BJ (cell line): ENCODE results near the gene RGS3. TPM values are rescaled to one million over a fixed set of nuclear protein-coding genes. Genes with fewer than 3 reads are reported as not detected.

ENCODE experiments used
- CTCF ChIA-PET: fragments of 350-600 bp; formaldehyde crosslinking; extraction: SDS; loops from one replicate; lab custom pipeline; 2021; ENCODE audit warnings: antibody characterized with exemption, inconsistent platforms; lab: Yijun Ruan, JAX
- POLR2A ChIA-PET: fragments of 300-600 bp; sonication (Branson Sonifier 250); formaldehyde crosslinking; extraction: SDS; loops from one replicate; lab custom pipeline; 2021; ENCODE audit warnings: antibody characterized with exemption; lab: Charles Lee
- DNase-seq: peaks from one replicate; pipeline ENCODE4 v3.0.0-alpha.2; 2011; ENCODE audit warnings: low read depth
- H3K27me3 ChIP-seq: 2 replicates; pipeline ENCODE4 v1.6.0; 2011; ENCODE audit warnings: low read length; ENCODE audit not compliant: control insufficient read depth, insufficient read depth
- H3K36me3 ChIP-seq: 2 replicates; pipeline ENCODE4 v1.5.1; 2011; ENCODE audit warnings: low read length; ENCODE audit not compliant: control insufficient read depth, insufficient read depth
- H3K4me3 ChIP-seq: 2 replicates; pipeline ENCODE4 v1.5.1; 2011; ENCODE audit warnings: low read depth, mild to moderate bottlenecking, control low read depth, low read length
- CTCF ChIP-seq: IDR thresholded peaks from 2 replicates; pipeline ENCODE4 v1.5.1; 2011; ENCODE audit warnings: low read depth, mild to moderate bottlenecking, control low read depth, inconsistent platforms, low read length, moderate library complexity; ENCODE audit not compliant: insufficient read depth
- polyA plus RNA-seq: library from polyadenylated mRNA; depleted of rRNA; stranded (reverse); fragments of >200 nt; gene quantifications from 2 replicates; pipeline ENCODE4 v1.2.3, GENCODE V29; 2011

Gene RGS3
- polyA plus RNA-seq, 1 experiment = 66.4 TPM

GRCh38 chr9:113465599-113466140 lies 2.1 kb downstream of the RGS3 start:
- ChIA-PET POLR2A (no interaction called here), CTCF (interaction anchor here (0.8 to 1.8 kb wide), 2 partner anchors 12 to 14 kb away, joined by 3 to 6 read pairs; no protein-coding TSS in a partner anchor)
- no peak for TF ChIP-seq CTCF
- H3K4me3 ChIP-seq = no peak overlapping the region
- DNase-seq = no peak
- H3K27me3 ChIP-seq = peaks cover 10% of the 10 kb centered on the region
- H3K36me3 ChIP-seq = no peaks in the 10 kb centered on the region

DNA sequence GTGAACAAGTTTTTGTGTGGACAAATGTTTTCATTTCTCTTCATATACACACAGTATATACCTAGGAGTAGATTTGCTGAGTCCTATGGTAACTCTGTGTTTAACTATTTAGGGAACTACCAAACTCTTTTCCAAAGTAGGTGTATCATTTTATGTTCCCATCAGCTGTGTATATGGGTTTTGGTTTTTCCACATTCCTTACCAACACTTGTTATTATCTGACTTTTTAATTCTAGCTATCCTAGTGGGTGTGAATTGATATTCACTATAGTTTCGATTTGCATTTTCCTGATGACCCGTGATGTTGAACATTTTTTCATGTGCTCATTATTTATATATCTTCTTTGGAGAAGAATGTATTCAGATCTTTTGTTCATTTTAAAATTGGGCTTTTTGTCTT lies 3.7 kb downstream of the RGS3 start:
- POLR2A ChIA-PET = no interaction called here
- Histone ChIP-seq H3K4me3 (no peak overlapping the region), H3K27me3 (peaks cover 8% of the 10 kb centered on the region), H3K36me3 (no peaks in the 10 kb centered on the region)
- no peak for TF ChIP-seq CTCF
- CTCF ChIA-PET = no interaction called here
- no peak for DNase-seq

DNA sequence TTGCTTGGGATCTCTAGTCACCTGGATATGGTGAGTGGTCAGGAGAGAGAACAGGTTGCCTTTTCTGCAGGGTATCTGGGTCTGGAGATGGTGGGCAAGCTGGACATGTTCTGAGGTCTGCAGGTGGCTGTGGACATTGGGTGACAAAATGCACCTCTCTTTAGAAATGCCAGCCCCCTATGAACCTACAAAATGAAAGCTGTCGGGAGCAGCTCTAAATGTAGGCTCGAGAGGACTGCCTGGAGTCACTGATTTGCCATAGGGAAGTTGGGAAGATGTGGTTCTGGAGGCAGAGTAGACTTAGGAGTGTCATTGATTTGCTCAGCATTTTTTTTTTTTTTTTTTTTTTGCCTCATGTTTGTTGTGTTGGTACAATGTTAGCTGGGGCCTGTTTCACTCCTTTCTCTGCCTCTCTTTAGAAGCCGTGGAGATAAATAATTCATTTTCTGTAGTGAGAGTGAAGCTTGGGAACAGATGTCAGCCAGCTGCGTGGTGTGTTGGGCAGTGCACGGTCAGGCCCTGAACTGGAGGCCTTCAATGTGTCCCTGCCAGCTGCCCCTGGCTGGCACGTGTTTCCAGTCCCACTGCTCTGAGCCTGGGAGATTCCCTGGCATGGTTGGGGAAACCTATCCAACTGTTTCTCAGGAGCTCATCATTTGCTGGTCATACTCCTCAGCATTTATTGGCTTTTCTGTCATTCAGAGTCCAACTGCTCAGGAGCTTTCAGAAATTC lies 5.4 kb downstream of the RGS3 start:
- Histone ChIP-seq H3K36me3 (no peaks in the 10 kb centered on the region), H3K4me3 (no peak overlapping the region), H3K27me3 (peaks cover 2% of the 10 kb centered on the region)
- TF ChIP-seq CTCF = no peak
- POLR2A ChIA-PET = no interaction called here
- DNase-seq = no peak
- CTCF ChIA-PET = interaction anchor here (0.6 kb wide), 1 partner anchor 183 kb away, joined by 3 read pairs; no protein-coding TSS in a partner anchor

- Histone ChIP-seq H3K4me3 (no peak overlapping the region), H3K27me3 (no peaks in the 10 kb centered on the region; the same call in 1 of the 2 replicates), H3K36me3 (no peaks in the 10 kb centered on the region)
- TF ChIP-seq CTCF = no peak
- ChIA-PET POLR2A (no interaction called here), CTCF (interaction anchor here (0.6 to 1.7 kb wide), 3 partner anchors 8 to 732 kb away, joined by 3 to 4 read pairs (median 3); no protein-coding TSS in a partner anchor)
- DNase-seq = no peak
These were observed 7.6 kb downstream of the RGS3 start for GRCh38 chr9:113471143-113471542.

- H3K27me3 ChIP-seq = no peaks in the 10 kb centered on the region; the same call in 1 of the 2 replicates
- no peak overlapping the region for H3K4me3 ChIP-seq
- ChIA-PET CTCF (interaction anchor here (0.6 to 1.7 kb wide), 2 partner anchors 8 to 733 kb away, joined by 3 to 4 read pairs; no protein-coding TSS in a partner anchor), POLR2A (no interaction called here)
- no peak for TF ChIP-seq CTCF
- H3K36me3 ChIP-seq = no peaks in the 10 kb centered on the region
- DNase-seq = no peak
These were observed 8.0 kb downstream of the RGS3 start for GRCh38 chr9:113471566-113471965.
